ENCODE measurements around the gene BIVM.

GRCh38 chr13:102854675-102855074 lies 55.8 kb downstream of the BIVM start:
- TF ChIP-seq CTCF (IDR thresholded peaks at IDR 0.05) (no peak), POLR2AphosphoS5 (IDR thresholded peaks at IDR 0.05) (no peak), POLR2A (IDR thresholded peaks at IDR 0.05) (no peak)
